ENCODE data around the gene MGST3. TPM values are rescaled to one million over a fixed set of nuclear protein-coding genes. Genes with fewer than 3 reads are reported as not detected.

MGST3 gene
- total and polyA plus RNA-seq, 2 of the 13 experiments (the other 11 are each of a cell fraction or from before 2014, with no cell fraction given), result 59.7 to 61.2 TPM

DNA sequence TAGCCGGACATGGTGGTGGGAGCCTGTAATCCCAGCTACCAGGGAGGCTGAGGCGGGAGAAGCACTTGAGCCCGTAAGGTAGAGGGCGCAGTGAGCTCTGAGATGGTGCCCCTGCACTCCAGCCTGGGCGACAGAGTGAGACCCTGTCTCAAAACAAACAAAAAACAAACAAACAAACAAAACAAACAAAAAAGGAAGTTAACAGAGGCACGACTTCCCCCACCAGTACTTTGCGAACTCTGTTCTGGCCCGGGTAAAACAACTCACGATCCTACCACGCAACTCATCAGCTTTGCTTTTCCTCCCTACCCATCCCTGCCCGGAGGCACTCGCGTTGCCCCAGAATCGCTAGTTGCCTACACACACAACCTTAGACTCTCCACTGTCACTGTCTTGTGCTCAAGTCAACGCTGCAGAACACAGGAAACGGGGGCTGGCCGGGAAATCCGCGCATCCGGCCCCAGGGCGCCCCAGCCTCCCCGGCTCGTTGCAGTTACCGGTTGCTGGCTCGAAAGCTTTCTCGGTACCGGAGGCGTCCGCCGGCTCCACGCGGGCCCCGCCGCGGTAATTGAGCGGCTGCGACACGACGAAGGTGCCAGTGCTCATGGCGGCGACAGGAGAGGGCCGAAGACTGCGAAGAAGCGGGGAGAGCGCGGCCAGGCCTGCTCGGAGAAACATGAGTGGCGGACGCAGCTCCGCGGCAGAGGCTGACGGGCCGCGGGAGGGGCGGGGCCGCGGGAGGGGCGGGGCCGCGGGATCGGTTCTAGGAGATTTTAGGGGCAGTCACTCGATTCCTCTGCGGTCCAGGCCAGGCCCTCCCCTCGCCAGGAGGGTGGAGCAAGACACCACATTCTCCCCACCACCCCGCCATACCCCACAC lies 67.1 kb downstream of the MGST3 start, which contains the start of gene ALDH9A1 (continued):
- TF ChIP-seq BRD4 (CRISPR knock-in tag; IDR thresholded peaks at IDR 0.05) (no peak), ZNF124 (CRISPR knock-in tag; IDR thresholded peaks at IDR 0.05) (peak; percentile 77; the same call in 1 of the 2 replicates), GLI4 (CRISPR knock-in tag; IDR thresholded peaks at IDR 0.05; ENCODE audit: borderline replicate concordance) (no peak), BCL6 (CRISPR knock-in tag; IDR thresholded peaks at IDR 0.05) (no peak; the same call in 1 of the 2 replicates), ZNF747 (CRISPR knock-in tag; IDR thresholded peaks at IDR 0.05; ENCODE audit: borderline replicate concordance) (no peak), YY1 (IDR thresholded peaks at IDR 0.05; ENCODE audit: insufficient read depth, insufficient replicate concordance, low read depth, low read length) (peak; percentile 76), JUND (CRISPR knock-in tag; IDR thresholded peaks at IDR 0.05) (no peak), CBX2 (IDR thresholded peaks at IDR 0.05; ENCODE audit: low read depth, low read length) (no peak), CBX2 (CRISPR knock-in tag; IDR thresholded peaks at IDR 0.05; ENCODE audit: low read depth) (no peak), ZNF496 (CRISPR knock-in tag; IDR thresholded peaks at IDR 0.05; ENCODE audit: insufficient replicate concordance) (no peak), YEATS4 (CRISPR knock-in tag; IDR thresholded peaks at IDR 0.05; ENCODE audit: borderline replicate concordance) (peak; percentile 78), NBN (conservative IDR thresholded peaks at IDR 0.05) (no peak), NFRKB (IDR thresholded peaks at IDR 0.05) (no peak), MIER2 (CRISPR knock-in tag; IDR thresholded peaks at IDR 0.05) (peak; percentile 36; the same call in 1 of the 2 replicates), ZNF460 (CRISPR knock-in tag; IDR thresholded peaks at IDR 0.05; ENCODE audit: borderline replicate concordance) (peak; percentile 99), HCFC1 (IDR thresholded peaks at IDR 0.05; ENCODE audit: low read depth, low read length) (no peak), HNRNPH1 (optimal IDR thresholded peaks at IDR 0.05; ENCODE audit: low read depth, low read length) (no peak)
- TF ChIP-seq, protein P1, sequence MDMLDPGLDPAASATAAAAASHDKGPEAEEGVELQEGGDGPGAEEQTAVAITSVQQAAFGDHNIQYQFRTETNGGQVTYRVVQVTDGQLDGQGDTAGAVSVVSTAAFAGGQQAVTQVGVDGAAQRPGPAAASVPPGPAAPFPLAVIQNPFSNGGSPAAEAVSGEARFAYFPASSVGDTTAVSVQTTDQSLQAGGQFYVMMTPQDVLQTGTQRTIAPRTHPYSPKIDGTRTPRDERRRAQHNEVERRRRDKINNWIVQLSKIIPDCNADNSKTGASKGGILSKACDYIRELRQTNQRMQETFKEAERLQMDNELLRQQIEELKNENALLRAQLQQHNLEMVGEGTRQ (IDR thresholded peaks at IDR 0.05; ENCODE audit: low read depth, low read length), result no peak
- TF ChIP-seq, protein P1 (CRISPR knock-in tag; IDR thresholded peaks at IDR 0.05; ENCODE audit: borderline replicate concordance), result no peak
- TF ChIP-seq, protein P2, sequence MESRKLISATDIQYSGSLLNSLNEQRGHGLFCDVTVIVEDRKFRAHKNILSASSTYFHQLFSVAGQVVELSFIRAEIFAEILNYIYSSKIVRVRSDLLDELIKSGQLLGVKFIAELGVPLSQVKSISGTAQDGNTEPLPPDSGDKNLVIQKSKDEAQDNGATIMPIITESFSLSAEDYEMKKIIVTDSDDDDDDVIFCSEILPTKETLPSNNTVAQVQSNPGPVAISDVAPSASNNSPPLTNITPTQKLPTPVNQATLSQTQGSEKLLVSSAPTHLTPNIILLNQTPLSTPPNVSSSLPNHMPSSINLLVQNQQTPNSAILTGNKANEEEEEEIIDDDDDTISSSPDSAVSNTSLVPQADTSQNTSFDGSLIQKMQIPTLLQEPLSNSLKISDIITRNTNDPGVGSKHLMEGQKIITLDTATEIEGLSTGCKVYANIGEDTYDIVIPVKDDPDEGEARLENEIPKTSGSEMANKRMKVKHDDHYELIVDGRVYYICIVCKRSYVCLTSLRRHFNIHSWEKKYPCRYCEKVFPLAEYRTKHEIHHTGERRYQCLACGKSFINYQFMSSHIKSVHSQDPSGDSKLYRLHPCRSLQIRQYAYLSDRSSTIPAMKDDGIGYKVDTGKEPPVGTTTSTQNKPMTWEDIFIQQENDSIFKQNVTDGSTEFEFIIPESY (CRISPR knock-in tag; IDR thresholded peaks at IDR 0.05), result no peak
- TF ChIP-seq, protein P3, sequence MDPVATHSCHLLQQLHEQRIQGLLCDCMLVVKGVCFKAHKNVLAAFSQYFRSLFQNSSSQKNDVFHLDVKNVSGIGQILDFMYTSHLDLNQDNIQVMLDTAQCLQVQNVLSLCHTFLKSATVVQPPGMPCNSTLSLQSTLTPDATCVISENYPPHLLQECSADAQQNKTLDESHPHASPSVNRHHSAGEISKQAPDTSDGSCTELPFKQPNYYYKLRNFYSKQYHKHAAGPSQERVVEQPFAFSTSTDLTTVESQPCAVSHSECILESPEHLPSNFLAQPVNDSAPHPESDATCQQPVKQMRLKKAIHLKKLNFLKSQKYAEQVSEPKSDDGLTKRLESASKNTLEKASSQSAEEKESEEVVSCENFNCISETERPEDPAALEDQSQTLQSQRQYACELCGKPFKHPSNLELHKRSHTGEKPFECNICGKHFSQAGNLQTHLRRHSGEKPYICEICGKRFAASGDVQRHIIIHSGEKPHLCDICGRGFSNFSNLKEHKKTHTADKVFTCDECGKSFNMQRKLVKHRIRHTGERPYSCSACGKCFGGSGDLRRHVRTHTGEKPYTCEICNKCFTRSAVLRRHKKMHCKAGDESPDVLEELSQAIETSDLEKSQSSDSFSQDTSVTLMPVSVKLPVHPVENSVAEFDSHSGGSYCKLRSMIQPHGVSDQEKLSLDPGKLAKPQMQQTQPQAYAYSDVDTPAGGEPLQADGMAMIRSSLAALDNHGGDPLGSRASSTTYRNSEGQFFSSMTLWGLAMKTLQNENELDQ (CRISPR knock-in tag; IDR thresholded peaks at IDR 0.05; ENCODE audit: borderline replicate concordance), result 0 out of 2 replicates have a peak, but pooled peaks have one; percentile 51
- TF ChIP-seq, protein P4, sequence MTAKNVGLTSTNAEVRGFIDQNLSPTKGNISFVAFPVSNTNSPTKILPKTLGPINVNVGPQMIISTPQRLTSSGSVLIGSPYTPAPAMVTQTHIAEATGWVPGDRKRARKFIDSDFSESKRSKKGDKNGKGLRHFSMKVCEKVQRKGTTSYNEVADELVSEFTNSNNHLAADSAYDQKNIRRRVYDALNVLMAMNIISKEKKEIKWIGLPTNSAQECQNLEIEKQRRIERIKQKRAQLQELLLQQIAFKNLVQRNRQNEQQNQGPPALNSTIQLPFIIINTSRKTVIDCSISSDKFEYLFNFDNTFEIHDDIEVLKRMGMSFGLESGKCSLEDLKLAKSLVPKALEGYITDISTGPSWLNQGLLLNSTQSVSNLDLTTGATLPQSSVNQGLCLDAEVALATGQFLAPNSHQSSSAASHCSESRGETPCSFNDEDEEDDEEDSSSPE (CRISPR knock-in tag; IDR thresholded peaks at IDR 0.05), result peak; percentile 64; the same call in 1 of the 2 replicates
